B cell (primary cell): Measurements from ENCODE around the gene PIK3R1.

Experiments used
- EZH2 ChIP-seq: IDR thresholded peaks from 2 replicates; pipeline ENCODE4 v1.6.1; 2012; ENCODE audit warnings: borderline replicate concordance, low read depth, mild to moderate bottlenecking, moderate library complexity, low read length; ENCODE audit not compliant: insufficient read depth, poor library complexity, severe bottlenecking
- TF ChIP-seq, protein P1 (sequence below): fragments of 200-600 bp; IDR thresholded peaks from one replicate; pipeline ENCODE4 v1.8.0; 2022; ENCODE audit warnings: antibody characterized with exemption, mild to moderate bottlenecking

GRCh38 chr5:68287631-68287975 is 72.0 kb downstream of the PIK3R1 start:
- TF ChIP-seq, protein P1, sequence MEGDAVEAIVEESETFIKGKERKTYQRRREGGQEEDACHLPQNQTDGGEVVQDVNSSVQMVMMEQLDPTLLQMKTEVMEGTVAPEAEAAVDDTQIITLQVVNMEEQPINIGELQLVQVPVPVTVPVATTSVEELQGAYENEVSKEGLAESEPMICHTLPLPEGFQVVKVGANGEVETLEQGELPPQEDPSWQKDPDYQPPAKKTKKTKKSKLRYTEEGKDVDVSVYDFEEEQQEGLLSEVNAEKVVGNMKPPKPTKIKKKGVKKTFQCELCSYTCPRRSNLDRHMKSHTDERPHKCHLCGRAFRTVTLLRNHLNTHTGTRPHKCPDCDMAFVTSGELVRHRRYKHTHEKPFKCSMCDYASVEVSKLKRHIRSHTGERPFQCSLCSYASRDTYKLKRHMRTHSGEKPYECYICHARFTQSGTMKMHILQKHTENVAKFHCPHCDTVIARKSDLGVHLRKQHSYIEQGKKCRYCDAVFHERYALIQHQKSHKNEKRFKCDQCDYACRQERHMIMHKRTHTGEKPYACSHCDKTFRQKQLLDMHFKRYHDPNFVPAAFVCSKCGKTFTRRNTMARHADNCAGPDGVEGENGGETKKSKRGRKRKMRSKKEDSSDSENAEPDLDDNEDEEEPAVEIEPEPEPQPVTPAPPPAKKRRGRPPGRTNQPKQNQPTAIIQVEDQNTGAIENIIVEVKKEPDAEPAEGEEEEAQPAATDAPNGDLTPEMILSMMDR, result no peak
- TF ChIP-seq EZH2, result no peak
